HG02623 (cell line): ENCODE data around the gene ADAM12.
"Not testable (repeated sequence)": the region's sequence is repeated elsewhere in the genome, so short reads cannot be mapped to it uniquely, and the experiment has no call there.

Experiments used
- ATAC-seq: cut with Tn5 transposase; IDR thresholded peaks from one replicate; pipeline ENCODE4 v1.9.1; 2021; ENCODE audit warnings: moderate library complexity; ENCODE audit not compliant: unreplicated experiment

The ADAM12 gene

GRCh38 chr10:126375926-126376554 lies 12.2 kb downstream of the ADAM12 start:
- no peak for ATAC-seq

DNA sequence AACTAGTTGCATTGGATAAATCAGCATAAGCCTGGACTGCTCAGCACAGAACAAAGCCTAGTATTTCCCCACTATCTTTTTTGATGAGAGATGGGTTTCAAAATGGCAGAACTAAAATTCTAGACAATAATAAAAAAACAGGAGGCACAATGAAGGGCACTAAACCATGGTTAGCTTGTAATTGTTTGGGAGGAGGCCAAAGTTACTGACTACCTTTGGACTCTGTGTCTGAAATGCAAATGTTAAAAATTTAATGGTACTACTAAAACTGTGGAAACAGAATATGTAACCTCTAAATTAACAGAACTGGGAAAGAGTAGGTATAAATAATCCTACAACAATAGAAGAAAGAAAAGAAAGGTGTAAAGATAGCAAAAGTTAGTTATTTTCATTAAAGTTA lies 13.0 kb downstream of the ADAM12 start:
- ATAC-seq, result no peak

- no peak for ATAC-seq
Measured at GRCh38 chr10:126374435-126374834, 13.8 kb downstream of the ADAM12 start.

- ATAC-seq, result no peak
Measured at GRCh38 chr10:126373972-126374371, 14.3 kb downstream of the ADAM12 start.

DNA sequence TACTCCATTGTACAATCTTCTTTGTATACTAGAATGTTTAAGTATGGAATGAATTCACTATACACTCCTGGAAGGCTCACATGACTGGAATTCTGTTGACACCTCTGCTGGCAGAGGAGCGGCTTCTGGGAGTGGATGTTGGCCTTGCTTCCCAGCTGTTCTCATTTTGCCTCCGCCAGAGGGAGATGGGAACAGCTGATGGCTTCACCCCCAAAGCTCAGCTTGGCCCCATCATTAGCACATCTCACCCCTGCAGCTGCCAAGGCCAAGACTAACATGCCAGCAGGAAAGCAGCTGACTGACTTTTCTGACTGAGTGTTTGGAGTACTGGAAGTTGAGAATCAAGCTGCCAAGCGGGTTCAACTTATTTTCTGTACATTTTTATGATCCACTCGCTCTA lies 15.1 kb downstream of the ADAM12 start:
- ATAC-seq, result no peak

DNA sequence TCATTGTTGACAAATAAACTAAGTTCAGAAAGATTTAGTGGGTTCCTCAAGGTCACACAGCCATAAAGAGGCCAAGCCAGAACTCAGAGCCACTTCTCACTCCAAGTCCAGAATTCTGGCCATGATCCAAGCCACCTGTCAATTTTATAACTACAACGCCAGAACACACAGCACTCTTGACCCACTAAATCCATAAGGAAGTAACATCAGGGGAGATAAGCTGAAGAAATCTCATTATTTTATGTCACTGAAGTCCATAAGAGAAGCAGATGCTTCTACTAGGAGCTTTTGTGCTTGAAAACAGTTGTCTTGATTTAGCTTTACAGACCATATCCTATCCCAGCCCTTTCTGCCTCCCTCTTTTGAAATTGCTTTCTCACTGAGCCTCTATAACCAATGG lies 15.9 kb downstream of the ADAM12 start:
- ATAC-seq, result no peak

GRCh38 chr10:126369125-126369710 lies 19.1 kb downstream of the ADAM12 start:
- ATAC-seq, result no peak

DNA sequence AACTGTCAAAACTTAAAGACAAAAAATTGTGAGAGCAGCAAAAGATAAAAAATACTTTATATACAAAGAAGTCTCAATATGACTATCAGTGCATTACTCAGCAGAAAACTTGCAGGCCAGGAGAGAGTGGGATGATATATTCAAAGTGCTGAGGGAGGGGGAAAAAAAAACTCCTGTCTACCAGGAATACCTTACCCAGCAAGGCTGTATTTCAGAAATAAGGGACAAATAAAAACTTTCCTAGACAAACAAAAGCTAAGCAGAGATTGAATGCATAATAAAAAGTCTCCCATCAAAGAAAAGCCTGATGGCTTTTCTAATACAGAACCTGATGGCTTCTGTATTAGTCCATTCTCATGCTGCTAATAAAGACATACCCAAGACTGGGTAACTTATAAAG lies 31.1 kb downstream of the ADAM12 start:
- ATAC-seq, result no peak

DNA sequence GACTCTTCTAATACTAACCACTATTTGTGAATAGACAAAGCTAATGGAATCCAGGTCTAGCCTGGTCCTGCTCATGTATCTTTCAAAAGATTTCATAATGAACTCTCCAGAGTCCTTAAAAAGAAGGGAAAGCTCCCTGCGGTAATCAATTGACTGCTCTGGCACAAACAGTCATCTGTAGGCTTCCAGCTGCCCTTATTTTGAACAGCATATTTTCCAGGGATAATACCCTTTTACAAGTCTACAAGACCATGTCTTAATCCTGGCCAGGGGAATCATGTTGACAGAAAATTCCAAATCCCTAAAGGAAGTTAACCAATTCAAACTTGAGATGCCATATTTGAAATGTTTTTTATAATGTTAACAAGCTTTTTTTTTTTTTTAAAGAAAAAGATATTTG lies 34.6 kb downstream of the ADAM12 start:
- no peak for ATAC-seq

- no peak for ATAC-seq
Measured at GRCh38 chr10:126352453-126352852, 35.8 kb downstream of the ADAM12 start.

- no peak for ATAC-seq
Measured at GRCh38 chr10:126351021-126351420, 37.3 kb downstream of the ADAM12 start.

DNA sequence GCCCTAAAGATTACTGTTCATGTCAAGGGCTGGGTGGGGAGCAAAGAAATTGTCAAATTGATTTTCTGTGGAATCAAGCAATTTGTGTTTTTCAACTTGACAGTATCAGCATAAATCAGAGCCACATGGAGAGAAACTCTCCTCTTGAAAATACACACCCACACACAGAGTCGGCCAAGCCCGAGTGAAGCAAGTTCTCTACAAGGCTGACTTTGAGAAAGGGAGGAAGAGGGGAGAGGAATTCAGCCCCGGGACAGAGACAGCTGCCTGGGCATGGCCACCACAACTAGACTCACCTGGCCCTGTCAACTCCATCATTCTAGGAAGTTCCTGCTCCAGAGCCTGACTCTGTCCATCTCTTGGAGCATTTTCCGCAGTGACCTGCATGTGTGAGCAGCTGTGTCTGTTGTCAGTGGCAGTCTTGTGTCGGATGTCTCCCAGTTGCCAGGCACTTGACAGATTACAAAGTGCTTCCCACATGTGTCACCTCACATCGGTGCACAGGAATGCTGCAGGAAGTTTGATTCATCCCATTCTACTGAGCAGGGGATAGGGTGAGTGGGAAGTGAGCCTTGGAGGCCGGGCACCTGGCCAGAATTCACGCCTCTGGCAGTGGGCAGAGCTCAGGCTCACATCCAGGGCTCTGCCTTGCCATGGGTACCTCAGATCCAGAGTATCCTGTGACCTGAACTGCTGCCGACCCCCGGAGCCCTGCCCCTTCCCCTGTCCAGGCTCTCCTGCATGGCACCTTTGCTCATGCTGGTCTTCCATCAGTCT lies 37.9 kb downstream of the ADAM12 start:
- no peak for ATAC-seq

DNA sequence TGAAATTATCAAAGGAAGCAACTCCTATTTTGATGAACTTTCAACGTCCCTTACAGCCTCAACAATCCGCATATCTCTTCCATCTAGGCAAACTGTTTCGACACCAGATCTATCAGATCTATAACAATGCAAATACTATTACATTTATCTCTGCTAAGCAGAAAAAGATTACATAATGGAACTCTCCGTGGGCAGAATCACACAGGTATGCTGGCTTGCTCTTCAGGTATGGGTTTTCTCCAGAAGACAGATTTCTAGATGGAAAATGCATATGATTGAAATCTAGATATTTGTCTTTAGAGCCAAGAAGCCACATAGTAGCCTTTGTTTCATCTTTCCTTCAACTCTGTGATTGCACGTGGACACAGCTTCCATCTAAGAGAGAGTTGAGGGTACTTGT lies 38.6 kb downstream of the ADAM12 start:
- ATAC-seq, result no peak

GRCh38 chr10:126349101-126349500 lies 39.2 kb downstream of the ADAM12 start:
- ATAC-seq, result no peak

DNA sequence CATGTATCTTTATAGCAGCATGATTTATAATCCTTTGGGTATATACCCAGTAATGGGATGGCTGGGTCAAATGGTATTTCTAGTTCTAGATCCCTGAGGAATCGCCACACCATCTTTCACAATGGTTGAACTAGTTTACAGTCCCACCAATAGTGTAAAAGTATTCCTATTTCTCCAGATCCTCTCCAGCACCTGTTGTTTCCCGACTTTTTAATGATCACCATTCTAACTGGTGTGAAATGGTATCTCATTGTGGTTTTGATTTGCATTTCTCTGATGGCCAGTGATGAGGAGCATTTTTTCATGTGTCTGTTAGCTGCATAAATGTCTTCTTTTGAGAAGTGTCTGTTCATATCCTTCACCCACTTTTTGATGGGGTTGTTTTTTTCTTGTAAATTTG lies 44.8 kb downstream of the ADAM12 start:
- not testable (repeated sequence) for ATAC-seq

- no peak for ATAC-seq
Measured at GRCh38 chr10:126342680-126343079, 45.6 kb downstream of the ADAM12 start.

GRCh38 chr10:126341491-126341890 lies 46.8 kb downstream of the ADAM12 start:
- no peak for ATAC-seq

DNA sequence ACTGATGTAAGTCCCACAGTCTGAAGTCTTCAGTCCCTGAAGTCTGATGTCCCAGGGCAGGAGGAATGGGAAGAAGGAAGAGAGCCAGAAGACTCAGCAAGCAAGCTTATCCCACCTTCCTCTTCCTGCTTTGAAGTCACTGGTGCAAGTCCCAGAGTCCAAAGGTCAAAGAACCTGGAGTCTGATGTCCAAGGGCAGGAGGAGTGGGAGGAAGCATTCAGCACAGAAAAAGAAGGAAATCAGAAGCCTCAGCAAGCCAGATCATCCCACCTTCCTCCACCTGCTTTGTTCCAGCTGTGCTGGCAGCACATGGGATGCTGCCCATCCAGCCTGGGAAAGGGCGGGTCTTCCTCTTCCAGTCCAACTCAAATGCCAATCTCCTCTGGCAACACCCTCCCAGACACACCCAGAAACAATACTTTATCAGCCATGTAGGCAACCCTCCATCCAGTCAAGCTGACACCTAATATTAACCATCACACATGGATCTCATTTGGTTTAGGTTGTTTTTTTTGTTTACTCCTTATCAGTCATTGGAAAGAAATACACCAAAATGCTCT lies 50.9 kb downstream of the ADAM12 start:
- no peak for ATAC-seq

DNA sequence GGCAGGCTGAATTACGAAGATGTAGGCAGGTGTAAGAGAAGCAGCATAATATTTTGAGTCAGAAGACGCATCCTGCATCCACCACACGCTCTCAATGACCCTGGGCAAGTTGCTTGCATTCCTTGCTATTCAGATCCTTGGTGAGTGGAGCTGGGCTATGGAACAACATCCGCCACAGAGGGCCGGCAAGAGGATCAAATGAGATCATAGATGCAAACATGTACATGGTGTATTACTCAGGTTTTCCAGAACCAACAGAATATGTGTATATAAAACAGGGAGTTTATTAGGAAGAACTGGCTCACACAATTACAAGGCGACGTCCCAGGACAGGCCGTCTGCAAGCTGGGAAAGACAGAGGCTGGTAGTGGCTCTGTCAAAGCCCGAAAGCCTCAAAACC lies 51.5 kb downstream of the ADAM12 start:
- no peak for ATAC-seq

DNA sequence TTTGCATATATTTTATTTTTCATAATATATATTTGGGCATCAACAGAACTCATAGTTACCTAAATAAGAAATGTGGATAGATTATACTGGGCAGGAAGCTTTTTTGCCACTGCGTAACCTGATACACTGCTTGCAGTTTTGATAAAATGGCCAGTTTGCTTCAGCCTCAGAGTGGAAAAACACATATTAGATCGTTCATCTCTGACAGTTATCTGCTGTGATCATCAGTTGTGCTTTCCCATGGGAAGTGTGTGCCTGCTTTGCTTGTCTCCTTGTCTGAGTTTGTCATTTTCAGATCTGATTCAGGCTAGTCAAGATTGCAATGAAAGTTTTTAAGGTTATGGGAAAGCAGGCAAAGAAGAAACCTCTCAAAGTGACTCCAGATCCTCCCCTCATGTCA lies 54.0 kb downstream of the ADAM12 start:
- no peak for ATAC-seq

DNA sequence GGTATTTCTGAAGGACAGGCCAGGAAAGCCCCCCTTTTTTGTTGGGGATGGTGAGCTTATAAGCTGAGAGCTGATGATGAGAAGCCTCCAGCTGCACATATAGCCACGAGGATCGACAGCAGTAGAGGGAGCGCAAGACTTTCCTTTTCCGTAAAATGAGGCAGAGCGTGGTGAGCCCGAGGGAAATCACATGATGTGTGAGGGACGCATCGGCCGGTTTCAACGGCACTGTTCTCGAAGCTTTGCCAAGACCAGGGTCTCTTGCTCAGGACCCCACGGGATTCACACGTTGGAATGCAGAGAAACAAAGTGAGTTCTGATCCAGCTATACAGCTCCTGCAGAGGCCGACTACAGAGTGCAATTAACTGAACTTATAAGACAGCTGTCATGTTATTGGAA lies 55.7 kb downstream of the ADAM12 start:
- no peak for ATAC-seq

DNA sequence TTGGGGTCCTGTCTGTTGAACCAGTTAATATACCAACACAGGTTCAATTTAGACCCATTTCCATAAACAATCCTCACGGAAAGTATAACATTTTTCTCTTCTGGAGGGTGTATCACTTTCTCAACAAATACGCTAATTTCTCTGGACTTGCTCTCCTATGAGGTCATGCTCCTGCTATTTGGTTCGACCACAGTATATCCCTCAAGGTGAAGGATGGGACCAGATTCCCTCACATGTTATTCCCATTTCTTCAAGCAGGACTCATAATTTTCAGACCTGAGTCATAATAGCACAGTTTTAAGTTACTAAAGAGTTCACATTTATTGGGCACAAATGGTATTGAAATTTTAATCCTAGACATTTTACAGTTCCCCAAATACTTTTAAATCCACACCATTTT lies 57.2 kb downstream of the ADAM12 start:
- no peak for ATAC-seq
